ENCODE results near the gene SEMA6B.

The SEMA6B gene

DNA sequence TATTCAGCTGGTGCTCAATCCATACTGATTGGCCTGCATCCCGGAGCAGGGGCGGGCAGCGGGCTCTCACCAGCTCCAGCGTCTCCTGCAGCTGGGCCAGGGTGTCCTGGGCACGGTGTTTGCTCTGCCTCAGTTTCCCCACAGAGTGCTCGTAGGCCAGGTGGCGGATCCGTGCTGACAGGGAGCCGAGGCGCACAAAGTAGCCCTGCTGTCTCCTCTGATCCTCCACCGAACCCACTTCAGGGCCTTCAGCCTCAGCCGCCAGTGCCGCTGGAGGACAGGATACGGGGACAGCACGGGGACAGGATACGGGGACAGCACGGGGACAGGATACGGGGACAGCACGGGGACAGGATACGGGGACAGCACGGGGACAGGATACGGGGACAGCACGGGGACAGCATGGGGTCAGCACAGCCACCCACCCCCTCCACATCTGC lies 33.9 kb downstream of the SEMA6B start:
- DNase-seq (ENCODE audit: low spot score), result no peak

DNA sequence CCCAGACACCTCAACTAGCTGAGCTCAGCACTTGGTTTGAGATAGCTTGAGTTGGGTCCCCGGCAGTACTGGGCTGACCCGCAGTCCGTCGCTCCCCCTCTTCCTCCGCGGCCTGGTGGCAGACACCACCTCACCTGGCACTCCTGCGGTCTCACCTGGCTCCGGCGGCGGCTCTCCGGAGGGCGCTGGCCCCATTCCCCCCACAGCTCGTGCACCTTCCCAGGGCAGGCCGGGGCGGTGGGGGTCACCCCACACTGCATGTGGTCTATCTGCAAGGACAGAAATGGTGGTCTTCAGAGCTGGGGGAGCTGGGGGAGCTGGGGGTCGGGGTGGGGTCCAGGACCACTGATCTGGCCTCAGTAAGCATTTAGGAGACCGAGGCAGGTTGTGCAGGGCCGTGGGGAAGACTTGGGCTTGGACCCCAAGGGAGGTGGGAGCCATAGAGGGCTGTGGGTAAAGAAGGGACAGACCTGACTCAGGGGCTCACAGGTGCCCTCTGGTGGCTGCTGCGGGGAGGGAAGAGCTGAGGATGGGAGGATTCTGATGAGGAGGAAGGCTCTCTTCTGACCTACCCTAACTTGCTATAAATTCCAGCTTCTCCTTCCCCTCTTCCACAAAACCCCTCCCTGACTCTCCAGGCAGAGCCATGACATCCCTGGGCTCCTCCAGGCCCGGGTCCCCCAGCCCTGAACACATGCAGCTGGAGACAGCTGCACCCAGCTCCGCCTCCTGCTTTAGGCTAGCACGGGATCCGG lies 34.5 kb downstream of the SEMA6B start:
- DNase-seq (ENCODE audit: low spot score), result peak; percentile 52

DNA sequence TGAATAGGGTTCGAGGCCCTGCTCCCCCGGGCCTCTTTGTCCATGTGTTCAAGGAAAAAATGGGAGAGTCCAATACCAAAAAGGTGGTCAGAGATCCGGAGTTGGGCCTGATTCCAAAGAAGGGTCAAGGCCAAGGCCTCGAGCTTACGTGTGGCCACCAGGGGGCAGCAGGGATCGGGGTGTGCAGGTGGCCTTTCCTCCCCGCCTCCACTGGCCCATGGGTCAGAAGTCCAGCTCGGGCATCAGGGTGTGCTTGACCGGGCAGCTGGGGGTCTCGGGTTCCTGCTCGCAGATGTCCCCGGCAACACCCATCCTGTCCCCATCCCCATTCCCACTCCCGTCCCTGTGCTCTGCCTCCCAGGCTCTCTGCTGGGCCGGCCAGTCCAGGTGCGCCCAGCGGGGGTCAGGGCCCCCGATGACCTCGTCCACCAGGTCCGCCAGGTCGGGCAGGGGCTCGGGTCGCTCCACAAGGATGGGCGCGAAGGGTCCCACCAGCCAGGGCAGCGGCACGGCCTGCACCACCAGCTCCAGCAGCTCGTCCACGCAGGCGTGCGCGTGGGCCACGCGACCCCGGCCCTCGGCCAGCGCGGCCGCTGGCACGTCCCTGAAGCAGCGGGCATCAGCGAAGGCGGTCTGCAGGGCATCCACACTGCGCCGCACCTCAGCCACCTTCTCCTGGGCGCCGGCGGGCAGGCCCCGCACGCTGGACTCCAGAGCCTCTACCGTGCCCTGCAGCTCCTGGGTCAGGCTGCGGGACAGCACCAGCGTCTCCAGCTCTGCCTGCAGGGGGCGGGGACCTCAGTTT lies 36.0 kb downstream of the SEMA6B start:
- no peak for DNase-seq (ENCODE audit: low spot score)

DNA sequence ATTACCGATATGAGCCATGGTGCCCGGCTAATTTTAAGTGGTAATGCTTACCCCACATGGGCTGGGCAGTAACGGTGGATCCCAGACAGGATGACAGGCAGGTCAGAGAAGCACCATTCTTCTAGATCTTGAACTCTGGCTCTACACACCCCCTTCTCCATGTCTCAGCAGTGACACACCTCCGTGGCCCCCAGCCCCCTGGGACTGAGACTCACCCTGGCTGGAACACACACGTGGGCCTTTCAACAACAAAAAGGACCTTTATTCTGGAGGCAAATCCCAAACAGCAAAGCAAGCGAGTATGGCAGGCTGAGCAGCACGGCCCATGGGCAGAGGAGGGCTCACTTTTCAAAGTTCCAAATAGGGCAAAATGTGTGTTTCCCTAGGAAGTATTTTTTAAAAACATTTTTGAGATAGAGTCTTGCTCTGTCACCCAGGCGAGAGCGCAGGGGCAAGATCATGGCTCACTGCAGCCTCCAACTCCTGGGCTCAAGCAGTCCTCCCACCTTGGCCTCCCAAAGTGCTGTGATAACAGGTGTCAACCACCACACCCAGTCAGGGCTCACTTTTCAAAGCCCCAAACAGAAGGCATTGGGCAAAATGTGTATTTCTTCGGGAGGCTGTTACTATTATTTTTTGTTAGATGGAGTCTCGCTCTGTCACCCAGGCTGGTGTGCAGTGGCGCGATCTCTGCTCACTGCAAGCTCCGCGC lies 37.0 kb downstream of the SEMA6B start:
- DNase-seq (ENCODE audit: low spot score), result no peak

DNA sequence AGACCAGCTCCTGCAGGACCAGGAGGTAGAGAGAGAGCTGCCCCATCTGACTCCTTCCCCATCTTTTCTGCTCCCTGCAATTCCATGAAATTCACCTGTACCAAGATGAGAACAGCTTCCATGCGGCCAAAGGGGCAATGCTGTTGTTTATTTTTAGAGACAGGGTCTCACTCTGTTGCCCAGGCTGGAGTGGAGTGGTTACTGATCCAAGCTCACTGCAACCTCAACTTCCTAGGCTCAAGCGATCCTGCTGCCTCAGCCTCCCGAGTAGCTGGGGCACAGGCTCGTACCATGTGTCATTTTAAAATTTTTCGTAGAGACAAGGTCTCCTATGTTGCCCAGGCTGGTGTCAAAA lies 37.6 kb downstream of the SEMA6B start:
- DNase-seq (ENCODE audit: low spot score), result no peak

DNA sequence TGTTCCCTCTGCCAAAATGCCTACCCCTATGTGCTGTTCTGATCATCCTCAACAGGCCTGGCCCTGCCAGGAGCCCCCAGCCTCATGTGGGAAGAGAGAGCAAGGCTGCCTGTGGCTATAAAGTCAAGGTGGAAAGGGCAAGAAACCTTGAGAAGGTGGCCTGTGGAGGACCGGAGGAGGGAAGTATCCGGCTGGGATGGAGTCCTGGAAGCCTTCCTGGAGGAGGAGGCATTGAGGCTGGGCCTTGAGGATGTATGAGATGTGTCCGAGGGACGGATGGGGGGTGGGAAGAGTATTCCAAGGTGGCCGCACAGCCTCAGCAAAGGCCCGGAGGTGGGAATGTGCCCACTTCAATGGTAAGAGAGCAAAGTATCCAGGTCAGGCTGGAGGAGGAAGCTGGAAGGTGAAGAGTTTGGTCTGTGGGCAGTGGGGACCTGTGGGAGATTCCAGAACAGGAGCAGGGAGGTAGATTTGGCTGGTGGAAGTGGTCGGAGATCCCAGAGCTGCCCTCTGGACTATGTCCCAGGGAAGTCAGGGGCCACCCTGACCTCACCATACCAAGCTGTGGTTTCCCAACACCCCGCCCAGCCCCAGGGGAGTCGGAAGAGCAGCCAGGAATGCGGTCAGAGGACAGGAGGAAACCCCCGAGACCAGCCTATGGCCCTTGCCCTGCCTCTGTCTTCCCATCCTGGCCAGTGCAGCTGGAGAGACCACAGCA lies 38.2 kb downstream of the SEMA6B start:
- DNase-seq (ENCODE audit: low spot score), result no peak

DNA sequence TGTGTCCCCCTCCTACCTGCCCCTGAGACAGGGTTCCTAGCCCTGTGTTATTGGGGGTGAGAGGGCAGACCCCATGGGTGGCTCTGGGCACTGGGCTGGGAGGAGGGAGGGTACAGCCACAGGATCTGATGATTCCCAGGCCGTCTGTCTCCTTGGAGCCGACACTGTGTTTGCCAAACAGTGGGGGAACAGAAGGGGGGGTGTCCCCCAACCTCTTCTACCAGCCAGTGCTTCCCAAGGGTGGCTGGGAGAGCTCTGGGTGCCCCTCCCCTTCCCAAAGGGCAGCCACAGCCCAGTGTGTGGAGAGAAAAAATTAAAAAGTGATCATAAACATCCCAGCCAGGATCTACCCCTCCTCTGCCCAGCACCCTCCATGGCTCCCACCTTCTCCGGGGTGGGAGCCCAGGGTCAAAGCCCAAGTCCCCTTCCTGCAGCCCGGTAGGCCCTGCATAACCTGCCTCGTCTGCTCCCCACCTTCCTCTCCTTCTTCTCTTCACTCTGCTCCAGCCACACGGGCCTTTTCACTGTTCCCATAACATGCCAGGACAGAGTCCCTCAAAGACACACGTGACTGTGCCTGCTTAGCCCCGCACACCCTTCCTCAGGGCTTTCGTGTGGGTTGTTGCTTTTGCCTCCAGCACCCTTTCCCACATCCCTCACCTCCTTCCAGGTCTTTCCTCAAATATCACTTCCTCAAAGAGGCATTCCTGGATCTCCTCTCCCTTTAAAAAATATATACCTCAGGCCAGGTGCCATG lies 39.8 kb downstream of the SEMA6B start:
- no peak for DNase-seq (ENCODE audit: low spot score)

DNA sequence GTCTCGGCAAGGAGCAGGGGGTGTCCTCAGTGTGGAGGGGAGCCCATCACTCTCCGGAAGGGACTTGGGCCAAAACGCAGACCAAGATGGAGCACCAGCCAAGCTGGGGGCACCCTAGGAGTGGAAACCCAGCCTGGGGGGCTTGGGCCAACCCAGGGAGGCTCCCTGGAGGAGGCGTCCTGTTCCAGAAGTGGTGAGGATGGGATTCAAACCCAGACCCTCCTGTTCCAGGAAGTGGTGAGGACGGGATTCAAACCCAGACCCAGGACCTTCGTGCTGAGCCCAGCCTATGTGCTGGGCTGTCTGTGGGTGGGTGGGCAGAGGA lies 40.4 kb downstream of the SEMA6B start:
- no peak for DNase-seq (ENCODE audit: low spot score)

DNA sequence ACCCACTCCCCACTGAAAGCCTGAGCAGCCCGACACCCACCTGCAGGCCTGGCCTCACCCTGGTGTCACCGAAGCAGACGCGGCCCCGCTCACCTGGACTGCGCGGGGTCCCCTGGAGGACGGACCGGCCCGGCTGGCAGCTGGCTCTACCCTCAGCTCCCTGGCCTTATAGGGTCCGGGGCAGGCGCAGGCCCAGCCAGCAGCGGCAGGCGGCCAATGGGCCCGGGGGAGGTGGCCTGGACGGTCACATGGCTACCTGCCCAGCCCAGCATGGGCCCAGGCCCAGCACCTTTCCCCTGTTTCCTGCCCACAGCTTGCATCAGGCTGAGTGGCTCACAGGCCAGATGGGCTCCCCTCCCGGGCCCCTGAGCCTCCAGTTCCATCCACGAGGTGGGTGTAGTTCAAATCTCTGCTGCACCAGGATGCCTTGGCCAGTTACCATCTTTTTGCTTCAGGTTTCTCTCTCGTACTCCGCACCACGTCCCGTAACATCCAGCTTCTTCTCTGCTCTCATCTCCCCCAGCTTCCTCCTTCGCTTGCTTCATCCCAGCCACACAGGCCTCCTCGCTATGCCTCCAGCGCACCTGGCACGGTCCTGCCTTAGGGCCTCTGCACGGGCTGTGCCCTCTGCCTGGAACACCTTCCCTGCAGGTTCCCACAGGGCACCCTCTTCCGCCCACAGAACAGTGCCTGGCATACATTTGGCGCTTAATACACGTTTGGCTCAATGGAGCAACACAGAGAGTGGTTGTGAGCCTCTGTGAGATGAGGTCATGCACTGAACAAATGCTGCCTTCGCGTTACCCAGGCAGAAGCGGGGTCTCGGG lies 40.9 kb downstream of the SEMA6B start, which contains the start of gene PLIN4:
TSS of gene PLIN4 (minus strand) at position 142 of the 827 bp plus-strand sequence. CDS start 214 bp downstream, outside the sequence.
- no peak for DNase-seq (ENCODE audit: low spot score)

DNA sequence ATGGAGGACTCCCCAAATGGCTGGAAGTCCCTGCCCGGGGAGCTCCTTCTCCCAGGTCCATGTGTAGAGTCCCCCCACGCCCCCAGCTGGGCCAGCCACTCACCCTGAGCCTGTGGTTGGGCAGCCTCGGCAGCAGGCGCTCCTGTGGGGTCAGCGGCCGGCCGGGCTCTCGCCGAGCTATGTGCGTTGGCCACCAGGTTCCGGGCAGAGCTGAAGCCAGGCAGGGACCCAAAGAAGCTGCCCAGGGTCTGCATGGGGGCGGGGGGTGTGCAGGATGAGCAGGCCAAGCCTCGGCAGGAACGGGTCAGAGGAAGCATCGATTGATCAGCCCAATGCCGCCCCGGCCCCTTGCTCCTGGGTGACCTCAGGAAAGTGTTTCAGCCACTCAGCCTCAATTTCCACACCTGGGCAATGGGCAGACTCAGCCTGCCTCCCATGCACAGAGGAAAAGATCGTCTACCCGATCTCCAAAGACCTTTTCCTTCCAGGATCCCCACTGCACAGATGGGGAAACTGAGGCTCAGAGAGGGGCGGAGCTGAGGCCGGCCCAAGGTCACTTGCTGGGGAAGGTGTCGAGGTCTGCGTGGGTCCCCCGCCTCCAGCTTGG lies 41.9 kb downstream of the SEMA6B start:
- no peak for DNase-seq (ENCODE audit: low spot score)

DNA sequence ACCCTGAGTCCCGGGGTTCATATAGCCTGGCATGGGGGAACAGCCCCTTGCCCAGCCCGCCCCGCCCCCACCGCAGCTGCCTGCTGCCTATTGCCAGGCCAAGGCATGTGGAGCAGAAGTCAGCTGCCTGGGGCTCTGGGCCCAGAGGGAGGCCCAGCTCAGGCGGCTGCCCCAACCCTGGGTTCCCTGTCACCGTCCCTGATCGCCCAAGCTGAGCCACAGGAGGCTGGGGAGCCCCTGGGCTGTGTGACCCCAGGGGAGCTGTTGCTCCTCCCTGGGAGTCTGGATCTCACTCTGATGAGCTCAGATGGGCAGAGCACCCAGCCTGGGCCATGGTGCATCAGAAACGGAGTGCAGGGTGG lies 42.6 kb downstream of the SEMA6B start:
- no peak for DNase-seq (ENCODE audit: low spot score)

DNA sequence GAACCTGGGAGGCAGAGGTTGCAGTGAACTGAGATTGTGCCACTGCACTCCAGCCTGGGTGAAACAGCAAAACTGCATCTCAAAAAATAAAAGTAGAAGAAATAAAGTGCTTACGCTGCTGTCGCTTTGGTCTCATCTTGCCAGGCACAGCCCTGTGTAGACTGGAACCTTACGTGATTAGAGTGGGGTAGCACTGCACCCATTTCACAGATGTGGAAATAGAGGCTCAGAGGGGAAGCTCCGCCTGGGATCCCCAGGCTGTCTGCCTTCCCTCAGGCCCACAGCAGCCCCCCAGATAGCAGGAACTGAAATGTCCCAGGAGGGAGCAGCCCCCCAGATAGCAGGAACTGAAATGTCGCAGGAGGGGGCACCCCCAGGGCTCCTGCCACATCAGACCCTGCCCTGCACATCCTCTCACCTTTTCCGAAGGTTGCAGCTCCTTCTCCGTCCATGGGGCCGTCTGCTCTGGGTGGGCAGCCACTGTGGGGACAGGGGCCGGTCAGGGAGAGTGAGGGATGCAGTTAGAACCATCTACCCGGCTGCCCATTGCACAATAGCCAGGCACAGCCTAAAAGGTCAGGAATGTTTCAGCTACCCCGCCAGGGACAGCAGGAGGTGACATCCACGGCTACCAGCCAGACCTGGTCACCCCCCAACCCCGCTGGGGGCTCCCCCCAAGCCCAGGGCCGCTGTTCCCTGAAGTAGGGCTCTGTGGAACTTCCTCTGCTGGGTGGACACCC lies 43.1 kb downstream of the SEMA6B start:
- no peak for DNase-seq (ENCODE audit: low spot score)

DNA sequence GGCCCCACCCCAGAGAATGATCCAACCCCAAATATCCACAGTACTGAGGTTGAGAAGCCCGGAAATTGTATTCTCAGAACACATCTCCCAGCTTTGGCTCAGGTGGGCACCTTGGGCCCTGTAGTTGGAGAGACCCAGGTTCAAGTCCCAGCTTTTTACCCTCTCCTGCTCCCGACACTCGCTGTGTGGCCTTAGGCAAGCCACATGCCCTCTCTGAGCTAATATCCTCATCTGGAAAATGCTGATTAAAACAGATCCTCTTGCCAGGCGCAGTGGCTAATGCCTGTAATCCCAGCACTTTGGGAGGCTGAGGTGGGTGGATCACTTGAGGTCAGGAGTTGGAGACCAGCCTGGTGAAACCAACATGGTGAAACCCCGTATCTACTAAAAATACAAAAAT lies 43.8 kb downstream of the SEMA6B start:
- DNase-seq (ENCODE audit: low spot score), result no peak

DNA sequence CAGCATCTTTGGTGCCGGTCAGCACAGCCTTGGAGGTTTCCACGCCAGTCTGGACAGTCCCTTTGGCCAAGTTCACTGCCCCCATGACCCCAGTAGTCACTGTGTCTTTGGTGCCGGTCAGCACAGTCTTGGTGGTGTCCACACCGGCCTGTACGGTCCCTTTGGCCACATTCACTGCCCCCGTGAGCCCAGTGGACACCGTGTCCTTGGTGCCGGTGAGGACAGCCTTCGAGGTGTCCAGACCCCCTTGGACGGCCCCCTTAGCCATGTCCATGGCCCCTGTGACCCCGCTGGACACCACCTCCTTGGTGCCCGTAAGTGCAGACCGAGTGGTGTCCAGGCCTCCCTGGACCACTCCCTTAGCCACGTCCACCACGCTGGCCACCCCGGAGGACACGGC lies 46.2 kb downstream of the SEMA6B start:
- DNase-seq (ENCODE audit: low spot score), result no peak

DNA sequence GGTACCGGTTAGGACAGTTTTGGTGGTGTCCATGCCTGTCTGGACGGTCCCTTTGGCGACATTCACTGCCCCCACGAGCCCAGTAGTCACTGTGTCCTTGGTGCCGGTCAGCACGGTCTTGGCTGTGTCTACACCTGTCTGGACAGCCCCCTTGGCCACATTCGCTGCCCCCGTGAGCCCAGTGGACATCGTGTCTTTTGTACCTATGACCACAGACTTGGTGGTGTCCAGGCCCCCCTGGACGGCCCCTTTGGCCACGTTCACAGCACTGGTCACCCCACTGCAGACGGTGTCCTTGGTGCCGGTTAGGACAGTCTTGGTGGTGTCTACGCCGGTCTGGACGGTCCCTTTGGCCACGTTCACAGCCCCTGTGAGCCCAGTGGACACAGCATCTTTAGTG lies 47.4 kb downstream of the SEMA6B start:
- no peak for DNase-seq (ENCODE audit: low spot score)

DNA sequence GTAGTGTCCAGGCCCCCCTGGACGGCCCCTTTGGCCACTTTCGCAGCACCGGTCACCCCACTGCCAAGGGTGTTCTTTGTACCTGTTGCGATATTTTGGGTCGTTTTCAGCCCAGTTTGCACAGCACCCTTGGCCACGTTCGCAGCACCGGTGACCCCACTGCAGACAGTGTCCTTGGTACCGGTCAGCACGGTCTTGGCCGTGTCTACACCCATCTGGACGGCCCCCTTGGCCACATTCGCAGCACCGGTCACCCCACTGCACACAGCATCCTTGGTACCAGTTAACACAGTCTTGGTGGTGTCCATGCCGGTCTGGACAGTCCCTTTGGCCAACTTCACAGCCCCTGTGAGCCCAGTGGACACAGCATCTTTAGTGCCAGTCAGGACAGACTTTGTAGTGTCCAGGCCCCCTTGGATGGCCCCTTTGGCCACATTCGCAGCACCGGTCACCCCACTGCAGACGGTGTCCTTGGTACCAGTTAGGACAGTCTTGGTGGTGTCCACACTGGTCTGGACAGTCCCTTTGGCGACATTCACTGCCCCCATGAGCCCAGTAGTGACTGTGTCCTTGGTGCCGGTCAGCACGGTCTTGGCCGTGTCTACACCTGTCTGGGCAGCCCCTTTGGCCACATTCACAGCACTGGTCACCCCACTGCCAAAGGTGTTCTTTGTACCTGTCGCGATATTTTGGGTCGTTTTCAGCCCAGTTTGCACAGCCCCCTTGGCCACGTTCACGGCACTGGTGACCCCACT lies 48.0 kb downstream of the SEMA6B start:
- DNase-seq (ENCODE audit: low spot score), result no peak

DNA sequence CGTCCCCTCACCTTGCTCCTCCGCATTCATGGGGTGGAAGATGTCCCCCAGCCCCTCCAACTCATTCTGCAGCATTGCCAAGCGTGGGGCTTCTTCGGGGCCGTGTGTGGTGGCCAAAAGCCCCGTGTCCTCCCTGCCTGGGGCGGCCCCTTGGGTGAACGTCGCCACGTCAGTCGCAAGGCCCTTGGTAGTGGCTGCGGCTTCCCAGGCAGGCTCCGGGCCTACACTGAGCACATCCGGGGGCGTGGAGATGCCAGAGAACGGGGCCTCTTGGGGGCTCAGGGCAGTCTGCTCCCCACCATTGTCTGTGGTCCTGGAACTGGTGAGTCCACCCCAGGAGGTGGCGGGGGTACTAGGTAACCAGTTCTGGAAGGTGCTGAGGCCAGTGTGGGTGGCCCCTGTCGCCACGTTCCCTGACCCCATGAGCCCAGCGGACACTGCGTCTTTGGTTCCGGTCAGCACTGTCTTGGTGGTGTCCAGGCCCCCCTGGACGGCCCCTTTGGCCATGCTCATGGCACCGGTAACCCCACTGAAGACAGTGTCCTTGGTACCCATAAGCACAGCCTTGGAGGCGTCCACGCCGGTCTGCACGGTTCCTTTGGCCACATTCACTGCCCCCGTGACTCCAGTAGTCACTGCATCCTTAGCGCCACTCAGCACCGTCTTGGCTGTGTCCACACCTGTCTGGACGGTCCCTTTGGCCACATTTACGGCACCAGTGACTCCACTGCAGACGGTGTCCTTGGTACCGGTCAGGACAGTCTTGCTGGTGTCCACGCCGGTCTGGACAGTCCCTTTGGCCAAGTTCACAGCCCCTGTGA lies 48.8 kb downstream of the SEMA6B start:
- no peak for DNase-seq (ENCODE audit: low spot score)

DNA sequence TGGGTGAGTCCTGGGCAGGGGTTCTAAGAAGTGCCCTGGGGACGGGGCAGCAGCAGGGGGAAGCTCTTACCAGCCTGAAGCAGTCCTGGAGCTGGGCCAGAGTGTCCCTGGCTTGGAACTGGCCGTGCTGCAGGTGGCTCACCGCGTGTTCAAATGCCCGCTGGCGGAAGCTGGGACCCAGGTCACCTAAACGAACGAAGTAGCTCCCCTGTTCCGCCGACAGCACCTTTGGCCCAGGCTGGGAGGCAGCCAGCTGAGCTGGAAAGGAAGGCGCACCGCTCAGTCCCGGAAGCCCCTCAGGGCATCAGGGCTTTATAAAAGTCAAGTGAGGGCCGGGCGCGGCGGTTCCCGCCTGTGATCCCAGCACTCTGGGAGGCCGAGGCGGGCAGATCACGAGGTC lies 50.8 kb downstream of the SEMA6B start:
- DNase-seq (ENCODE audit: low spot score), result no peak
